B cell (primary cell): ENCODE measurements around the gene NUDT3.

Experiments
- CTCF ChIP-seq: fragments of 200-600 bp; IDR thresholded peaks from one replicate; pipeline ENCODE4 v1.8.0; 2022; ENCODE audit warnings: antibody characterized with exemption, mild to moderate bottlenecking
- EZH2 ChIP-seq: IDR thresholded peaks from 2 replicates; pipeline ENCODE4 v1.6.1; 2012; ENCODE audit warnings: borderline replicate concordance, low read depth, mild to moderate bottlenecking, moderate library complexity, low read length; ENCODE audit not compliant: insufficient read depth, poor library complexity, severe bottlenecking

GRCh38 chr6:34305982-34306708, 86.3 kb downstream of the NUDT3 start:
- TF ChIP-seq CTCF (no peak), EZH2 (no peak)
